ENCODE measurements around the gene L1CAM. TPM values are rescaled to one million over a fixed set of nuclear protein-coding genes. Genes with fewer than 3 reads are reported as not detected.

The L1CAM gene
- total RNA-seq, 1 experiment from 2014 or later: 313 TPM

DNA sequence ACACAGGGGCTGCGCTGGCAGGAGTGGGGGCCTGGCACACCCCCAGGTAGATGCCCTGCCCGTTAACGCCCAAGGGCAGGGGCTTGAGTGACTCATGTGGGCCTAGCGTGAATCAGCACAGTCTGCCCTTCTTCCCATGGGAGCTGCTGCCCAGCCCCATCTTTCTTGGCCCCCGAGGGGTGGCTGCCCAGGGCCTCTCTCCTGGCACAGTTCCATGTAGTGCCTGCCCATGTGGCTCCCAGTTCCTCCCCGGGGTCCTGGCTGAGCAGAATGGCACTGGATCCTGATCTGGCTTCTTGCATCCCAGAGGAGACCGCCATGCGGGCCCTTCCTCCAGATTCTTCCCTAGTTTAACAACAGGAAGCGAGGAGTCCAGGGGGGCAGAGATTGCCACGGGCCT, 16.4 kb upstream of the L1CAM start:
- DNase-seq (ENCODE audit: low read depth): peak; percentile 91

DNA sequence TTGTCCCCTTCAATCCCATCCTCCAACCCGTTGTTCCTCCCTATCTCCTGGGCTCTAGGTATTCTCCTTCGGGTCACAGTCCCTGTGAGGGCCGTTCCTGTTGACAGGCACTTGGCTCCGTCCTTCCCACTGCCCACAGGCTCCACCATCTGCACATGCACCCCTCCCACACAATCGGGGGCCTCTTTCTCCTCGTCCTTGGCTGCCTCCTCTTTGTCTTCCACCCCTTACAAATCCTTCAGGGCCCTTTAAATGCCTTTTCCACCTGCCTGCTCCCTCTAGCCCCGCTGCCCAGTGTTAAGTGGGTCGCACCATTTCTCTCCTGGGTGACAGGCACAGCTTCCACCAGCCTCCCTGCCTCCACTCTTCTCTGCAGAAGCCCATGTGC, 15.8 kb upstream of the L1CAM start:
- DNase-seq (ENCODE audit: low read depth): peak; percentile 45

DNA sequence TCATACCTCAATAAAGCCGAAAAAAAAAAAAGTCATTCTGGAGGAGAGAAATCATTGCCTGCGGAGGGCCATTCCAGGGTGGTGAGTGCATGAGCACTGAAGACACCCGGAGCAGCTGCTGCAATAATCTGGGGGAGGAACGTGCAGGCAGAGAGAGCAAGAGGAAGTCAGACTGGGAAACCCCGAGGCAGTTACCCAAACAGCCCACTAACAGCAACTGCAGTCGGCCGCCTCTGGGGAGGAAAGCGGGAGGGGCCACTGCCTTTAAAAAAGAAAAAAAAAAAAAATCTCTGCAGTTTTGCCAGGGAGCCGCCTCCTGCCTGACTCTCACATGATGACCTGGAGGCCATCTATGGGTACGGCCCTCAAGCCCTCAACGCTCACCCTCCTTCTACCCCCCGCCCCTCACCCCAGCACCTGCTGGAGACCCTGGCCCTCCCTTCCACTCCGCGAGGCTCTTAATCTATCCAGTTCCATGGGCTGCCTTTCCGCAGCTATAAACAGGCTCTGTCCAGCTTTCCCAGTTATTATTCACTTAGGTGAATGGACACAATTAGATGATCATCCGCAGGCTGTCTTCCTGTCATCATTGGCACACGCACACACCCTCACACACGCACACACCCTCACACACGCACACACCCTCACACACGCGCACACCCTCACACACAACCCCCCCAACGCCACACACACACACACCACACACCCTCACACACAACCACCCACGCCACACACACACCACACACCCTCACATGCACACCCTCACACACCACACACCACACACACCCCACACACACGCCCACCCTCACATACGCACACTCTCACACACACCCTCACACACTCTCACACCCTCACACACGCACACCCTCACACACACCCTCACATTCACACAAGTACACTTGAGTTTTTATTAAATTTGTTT, 15.1 kb upstream of the L1CAM start:
- DNase-seq (ENCODE audit: low read depth): peak; percentile 99

DNA sequence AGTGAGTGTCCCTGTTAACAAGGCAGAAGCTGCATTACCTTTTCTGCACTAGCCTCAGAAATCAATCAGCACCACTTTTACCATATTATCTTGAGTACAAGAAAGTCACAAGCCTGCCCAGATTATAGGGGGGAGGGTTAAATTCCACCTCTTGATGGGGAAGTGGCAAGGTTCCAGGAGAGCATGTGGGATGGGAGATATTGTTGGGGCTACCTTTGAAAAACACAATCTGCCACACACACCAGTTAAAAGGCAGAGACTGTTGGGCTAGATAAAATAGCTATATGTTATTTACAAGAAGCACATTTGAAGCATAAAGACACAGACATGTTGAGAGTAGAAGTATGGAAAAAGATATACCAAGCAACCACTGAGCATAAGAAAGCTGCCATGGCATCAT, 11.9 kb upstream of the L1CAM start:
- no peak for DNase-seq (ENCODE audit: low read depth)

DNA sequence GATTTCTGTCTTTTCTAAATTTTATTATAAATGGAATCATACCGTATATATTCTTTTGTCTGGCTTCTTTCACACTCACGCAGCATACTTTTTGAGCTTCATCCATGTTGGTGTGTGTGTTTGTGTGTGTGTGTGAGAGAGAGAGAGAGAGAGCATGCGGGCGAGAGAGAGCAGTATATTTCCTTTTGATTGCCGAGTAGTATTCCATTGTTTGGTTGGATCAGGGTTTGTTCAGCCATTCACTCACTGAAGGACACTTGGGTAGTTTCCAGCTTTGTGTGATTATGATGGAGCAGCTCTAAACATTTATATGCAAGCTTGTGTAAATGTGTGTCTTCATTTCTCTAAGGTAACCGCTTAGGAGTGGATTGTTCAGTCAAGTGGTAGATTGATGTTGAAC, 3.1 kb upstream of the L1CAM start:
- no peak for DNase-seq (ENCODE audit: low read depth)

DNA sequence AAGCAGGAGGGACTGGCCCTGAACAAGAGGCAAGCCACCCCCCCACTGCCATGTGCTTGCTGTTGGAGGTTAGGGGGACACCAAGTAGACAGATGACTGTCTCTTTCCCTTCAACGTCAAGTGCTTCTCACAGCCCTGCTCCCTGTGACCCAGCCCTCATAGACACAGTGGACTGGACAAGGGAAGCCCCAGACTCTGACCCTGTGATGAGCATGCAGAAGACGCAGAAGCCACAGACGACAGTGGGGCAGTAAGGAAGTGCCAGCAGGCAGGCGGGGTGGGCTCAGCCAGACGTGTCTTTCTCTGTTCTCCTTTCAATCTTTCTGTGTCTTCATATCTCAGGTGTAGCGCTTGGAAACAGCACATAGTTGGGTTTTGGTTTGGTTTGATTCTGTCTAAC, 2.4 kb upstream of the L1CAM start:
- DNase-seq (ENCODE audit: low read depth): no peak

DNA sequence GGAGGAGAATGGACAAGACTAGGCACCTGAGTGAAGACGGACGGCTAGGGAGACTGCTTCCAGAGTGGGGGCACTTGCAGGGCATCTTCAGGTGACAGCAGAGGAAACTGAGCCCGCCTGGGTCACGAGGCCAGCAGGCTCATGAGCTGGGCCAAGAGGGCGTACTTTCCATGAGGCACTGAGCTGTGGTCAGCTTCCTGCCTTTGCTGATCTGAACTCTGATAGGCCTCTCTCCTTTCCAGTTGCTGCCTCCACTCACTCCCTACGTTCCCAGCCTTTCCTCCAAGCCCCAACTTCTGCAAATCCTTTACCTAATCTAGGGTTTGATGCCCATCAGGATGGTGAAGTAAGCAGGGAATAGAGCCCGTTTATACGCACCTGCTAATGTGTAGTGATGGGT, 1.4 kb upstream of the L1CAM start:
- DNase-seq (ENCODE audit: low read depth): peak; percentile 80

DNA sequence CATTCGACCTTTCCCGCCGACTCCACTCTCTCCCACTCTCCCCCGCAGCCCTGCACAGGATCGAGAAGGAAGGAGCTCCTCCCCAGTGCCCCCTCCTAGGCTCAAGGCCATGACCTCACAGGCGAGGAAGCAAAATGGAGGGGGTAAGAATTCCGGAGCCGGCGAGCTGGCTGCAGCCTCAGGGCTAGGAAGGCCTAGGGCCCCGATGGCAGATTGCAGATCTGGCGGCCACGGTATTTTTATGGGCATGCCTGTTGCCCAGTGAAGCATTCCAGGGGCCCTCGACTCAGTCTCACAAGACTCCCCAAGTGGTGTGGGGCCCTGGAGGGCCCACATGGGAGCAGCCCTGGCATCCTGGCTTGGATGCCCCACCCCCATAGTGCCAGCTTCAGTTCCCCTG, 942 bp upstream of the L1CAM start:
- peak; percentile 95 for DNase-seq (ENCODE audit: low read depth)

DNA sequence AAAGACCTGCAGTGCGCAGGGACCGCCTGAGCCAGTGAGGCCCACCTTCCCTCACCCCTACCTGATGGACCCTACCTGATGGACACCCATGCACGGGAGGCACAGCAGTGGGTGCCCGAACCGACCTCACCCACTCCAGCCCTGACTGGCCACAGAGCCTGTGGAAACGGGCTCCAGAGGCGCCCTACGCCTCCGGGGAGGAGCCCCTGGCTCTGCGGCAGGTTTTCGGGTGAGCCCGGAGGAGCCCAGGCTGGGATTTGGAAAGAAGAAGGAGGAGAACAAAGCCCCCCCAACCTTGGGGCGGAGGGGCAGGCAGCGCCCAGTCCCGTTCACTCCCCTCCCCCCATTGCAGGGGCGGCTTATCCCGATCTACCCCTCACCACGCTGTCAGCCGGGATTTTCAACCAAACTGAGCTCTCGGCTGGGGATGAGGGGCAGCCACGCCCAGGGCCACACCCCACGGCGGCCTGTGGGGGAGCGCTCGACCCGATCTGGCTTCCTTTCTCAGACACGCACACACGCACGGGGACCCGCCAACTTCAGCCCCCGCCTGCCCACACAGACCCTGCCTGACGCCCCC, 675 bp downstream of the L1CAM start:
- DNase-seq (ENCODE audit: low read depth): peak; percentile 51

DNA sequence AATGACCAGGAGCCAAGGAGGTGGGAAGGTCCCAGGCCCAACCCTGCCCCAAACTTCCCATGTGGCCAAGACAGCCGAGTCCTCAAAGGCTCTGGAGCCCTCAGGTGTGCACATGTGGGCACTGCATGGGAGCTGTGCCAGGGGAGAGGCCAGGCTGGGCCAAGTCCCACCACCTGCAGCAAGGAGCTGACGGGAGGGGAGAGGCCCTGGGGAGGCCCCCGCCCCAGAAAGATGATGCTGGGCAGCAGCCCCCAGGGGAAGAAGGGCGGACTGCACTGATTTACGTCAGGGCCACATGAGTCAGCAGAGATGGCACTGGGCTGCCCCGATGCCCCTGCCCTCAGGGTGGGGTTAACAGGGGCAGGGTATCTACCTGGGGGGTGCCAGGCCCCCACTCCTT, 1.4 kb downstream of the L1CAM start:
- peak; percentile 61 for DNase-seq (ENCODE audit: low read depth)

DNA sequence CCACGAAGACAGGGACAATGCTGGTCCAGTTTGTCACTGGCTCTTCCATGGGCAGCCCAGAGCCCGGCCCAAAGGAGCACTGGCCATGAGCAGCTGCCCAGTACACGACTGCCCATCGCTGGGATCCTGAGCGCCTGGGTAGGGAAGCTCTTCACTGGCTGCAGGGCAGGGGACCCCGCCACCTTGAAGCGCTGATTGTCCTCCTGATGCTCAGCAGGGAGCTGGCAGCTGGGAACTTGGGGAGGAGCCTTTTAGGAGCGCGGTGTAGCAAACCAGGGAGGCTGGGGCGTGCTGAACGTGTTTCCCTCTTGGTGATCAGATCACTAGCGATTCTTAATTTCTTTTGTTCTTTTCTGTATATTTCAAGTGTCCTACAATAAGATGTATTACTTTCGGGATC, 1.8 kb downstream of the L1CAM start:
- no peak for DNase-seq (ENCODE audit: low read depth)

DNA sequence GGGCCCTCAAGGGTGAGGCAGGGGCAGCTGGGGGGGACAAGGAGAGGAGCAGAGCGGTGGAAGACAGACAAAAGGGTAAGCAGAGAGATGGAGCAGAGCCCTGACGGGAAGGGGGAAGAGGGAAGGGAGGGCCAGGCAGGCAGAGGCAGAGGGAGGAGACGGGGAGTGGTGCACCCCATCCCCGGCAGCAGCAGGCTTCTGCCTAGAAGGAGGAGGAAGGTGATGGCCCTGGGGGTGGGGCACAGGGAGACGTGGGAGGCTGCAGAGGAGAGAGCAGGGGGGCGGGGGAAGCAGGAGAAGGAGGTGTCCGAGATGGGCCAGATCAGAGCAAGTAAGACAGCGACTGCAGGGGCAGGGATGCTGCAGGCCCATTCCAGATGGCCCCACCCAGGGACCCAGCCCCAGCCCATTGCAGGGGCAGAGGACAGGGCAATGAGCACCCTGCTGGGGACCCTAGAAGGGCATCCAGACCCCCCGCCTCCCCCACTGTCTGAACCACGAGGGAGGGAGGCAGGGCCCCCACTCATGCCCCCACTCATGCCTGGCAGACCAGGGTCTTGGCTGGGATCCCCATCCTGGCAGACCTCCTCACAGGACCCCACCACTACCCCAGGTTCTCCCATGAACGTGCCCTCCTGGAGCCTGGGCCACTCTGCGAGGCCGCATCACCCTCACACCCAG, 2.7 kb downstream of the L1CAM start:
- no peak for DNase-seq (ENCODE audit: low read depth)

DNA sequence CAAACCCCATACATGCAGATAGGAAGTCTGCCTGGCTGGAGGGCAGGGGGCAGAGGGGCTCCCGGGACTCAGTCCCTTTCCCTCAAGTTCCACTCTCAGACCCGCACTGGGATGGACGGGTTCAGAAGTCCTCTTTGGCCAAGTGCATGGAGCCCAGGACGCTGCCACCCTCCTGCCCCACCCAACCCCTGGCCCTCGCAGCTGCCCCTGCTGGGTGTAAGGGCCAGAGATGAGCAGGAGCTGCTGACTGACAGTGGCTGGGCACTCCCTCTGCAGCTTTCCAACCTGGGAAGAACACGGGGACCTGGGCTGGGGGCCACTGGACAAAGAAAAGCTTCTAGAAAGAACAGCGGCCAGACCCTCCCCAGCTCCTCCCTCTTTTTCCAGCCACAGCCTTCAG, 3.4 kb downstream of the L1CAM start:
- no peak for DNase-seq (ENCODE audit: low read depth)

DNA sequence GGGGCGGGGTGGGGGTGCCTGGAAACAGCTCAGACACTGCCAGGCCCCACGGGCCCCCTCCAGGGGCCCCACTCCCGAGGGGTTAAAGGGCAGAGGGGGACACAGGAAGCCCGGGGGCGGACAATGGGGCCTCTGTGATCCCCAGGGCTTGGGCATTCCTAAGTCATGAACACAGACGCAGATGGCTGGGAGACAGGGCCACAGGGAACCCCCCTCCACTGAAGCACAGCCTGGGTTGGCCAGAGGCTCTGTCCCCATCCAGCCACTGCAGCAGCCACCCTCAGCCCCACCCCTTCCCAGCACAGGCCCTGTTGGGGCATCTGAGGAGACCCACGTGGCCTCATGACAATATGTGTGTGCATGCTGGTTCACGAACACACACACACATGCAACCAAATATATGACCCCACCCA, 3.9 kb downstream of the L1CAM start:
- peak; percentile 64 for DNase-seq (ENCODE audit: low read depth)

DNA sequence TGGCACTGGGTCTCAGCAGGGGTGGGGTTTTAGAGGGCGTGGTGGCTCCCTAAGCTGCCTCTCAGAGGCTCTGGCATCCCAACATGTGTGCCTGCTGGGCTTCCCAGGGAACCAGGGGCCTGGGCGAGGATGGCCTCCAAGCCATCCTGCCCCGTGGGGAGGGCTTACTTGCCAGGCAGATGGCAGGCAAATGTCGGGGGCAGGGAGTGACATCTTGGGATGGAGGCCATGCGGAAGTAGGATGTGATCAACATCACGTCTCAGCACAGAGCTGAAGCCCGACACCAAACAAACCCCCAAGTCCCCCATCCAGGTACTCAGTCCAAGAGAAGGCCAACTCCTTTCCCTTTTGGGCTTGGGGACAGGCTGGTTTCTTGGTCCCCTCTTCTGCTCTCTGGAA, 4.7 kb downstream of the L1CAM start:
- no peak for DNase-seq (ENCODE audit: low read depth)

DNA sequence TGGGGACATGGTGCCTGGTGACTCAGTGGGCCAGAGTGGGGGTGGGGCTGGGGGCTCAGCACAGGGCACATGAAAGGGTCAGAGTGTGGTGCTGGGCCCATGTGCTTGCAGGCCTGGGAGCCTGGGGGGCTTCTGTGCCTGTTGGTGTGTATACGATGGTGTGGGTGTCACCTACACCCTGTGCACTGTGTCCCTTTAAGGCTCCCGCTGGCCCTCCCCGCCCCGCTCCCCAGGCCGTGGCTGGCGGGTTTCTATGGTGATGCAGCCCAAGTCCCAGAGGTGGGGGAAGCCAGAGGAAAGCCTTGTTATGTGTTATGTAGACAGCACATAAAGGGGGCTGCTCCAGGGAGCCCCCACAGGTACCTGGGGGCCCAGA, 5.5 kb downstream of the L1CAM start:
- no peak for DNase-seq (ENCODE audit: low read depth)

DNA sequence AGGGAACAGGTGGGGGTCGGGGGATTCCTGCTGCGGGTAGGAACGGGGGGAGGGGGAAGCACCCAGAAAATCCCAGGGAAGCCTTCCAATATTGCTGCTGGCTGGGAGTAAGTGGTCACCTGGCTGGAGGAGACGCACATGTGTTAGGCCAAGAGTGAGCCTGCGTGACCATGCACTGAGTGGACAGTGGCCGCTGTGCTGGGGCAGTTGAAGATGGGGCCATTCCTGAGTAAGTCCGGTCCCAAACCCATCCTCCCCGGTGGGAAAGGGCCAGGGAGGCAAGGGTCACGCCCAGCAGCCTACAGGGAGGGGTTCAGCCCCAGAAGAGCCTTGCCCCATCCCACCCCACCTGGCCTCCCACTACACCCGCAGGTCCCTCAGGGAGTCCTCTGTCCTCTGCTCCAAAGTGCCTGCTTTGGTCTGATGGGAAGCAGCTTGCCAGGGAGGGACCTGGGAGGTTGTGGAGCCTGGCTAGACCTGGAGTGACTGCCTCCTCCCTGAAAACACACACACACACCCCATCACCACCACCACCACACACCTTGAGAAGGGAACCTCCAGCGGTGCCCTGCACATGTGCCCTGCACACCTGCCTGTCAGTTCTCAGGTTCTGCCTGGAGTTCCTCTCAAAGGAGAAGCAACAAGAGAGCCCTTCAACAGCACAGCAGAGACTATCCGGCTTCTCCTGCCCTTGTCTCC, 6.1 kb downstream of the L1CAM start:
- no peak for DNase-seq (ENCODE audit: low read depth)

DNA sequence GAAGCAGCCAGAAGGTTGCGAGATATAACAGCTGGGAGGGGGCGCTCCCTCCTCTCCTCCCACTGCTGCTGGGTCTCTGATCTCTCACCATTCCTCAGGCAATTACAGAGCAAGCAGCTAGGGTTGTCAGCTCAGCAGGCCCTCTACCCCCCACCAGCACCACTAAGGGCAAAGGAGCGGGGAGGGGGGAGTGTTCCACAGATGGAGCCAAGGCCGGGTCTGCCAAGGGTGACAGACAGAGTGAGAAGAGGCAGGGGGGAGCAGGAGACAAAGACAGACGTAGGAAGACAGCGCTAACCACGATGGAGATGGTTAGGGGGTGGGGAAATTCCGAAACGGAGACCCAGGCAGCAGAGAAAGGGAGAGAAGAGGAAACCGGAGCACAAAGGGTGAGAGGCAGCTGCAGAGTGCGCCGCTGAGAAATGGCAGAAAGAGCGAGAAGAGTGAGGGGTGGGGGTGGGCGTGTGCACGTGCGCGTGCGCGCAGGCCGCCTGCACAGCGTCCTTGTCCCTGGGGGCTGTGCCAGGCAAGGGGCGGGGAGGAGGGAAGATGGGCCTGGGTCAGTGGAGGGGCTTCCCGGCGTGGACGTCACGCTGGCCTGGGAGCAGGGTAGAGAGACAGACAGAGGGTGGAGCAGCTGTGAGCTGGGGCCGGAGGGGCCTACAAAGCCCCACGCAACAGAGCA, 6.9 kb downstream of the L1CAM start:
- no peak for DNase-seq (ENCODE audit: low read depth)

DNA sequence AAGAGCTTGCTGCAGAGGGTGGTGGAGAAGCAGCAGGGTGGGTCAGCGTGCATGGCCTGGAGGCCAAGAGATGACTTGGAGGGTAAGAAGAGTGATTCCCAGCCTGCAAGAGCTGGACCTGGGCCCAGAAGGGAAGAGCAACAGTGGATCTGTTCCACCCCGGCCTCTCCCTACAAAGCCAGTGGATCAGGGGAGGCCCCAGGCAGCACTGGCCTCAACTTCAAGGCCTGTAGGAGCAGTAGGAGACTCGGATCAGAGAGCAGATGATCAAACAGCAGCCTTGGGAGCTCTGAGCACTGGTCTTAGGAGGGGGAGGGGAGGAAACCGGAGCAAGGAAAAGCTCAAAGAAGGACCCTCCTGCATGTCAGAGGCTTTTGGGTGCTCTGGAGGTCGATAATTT, 7.6 kb downstream of the L1CAM start:
- no peak for DNase-seq (ENCODE audit: low read depth)

DNA sequence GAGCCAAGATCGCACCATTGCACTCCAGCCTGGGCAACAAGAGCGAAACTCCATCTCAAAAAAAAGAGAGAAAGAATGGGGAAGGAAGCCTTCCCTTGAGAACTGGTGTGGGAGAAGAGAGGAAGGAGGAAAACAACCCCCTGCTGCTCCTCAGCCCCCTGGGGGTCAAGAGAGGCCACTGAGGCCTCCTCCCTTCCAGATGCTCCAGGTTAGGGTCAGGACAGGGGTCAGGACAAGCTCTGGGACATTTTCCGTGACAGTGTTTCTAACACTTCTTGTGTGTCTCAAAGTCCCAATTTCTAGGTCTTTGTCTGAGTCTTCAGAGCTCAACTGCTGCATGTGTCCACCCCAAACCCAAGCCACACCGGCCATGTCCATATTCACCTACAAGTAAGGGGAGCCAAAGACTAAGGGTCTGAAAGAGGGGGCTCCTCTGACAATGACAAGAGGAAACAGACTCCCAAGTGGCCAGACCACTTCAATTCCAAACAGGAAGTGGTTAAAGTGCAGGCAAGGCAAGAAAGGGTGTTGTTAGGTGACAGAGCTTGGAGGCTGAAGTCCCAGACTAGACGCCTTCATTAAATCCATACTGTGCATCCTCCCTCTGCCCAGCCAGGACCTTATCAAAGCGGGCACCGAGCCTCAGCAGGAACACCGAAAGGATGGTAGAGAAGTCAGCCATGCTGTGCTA, 8.3 kb downstream of the L1CAM start:
- DNase-seq (ENCODE audit: low read depth): no peak

DNA sequence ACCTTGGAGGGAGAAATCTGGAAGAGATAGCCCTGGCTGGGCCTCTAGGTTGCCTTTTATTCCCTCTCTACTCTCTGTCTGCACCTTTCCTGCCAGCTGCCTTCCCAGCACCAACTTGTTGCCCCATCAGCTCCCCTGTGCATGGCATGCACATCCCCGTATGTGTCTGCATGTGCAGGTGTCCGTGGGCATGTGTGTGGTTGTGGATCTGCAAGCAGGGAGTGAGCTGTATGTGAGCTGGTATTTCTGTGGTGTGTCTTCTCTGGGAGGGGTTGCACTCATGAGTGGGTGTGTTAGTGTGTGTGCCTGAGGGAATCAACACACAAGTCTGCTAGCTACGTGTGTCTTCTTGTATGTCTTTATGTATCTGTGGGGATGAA, 9.9 kb downstream of the L1CAM start:
- DNase-seq (ENCODE audit: low read depth): no peak
